GM18873 (cell line): ENCODE measurements around the gene SYT2.
"Not testable (repeated sequence)": the region's sequence is repeated elsewhere in the genome, so short reads cannot be mapped to it uniquely, and the experiment has no call there.

Source experiments
- ATAC-seq: cut with Tn5 transposase; IDR thresholded peaks from one replicate; pipeline ENCODE4 v1.9.1; 2021; ENCODE audit warnings: mild to moderate bottlenecking, moderate library complexity, moderate number of reproducible peaks; ENCODE audit not compliant: unreplicated experiment, low FRiP score

Gene SYT2

DNA sequence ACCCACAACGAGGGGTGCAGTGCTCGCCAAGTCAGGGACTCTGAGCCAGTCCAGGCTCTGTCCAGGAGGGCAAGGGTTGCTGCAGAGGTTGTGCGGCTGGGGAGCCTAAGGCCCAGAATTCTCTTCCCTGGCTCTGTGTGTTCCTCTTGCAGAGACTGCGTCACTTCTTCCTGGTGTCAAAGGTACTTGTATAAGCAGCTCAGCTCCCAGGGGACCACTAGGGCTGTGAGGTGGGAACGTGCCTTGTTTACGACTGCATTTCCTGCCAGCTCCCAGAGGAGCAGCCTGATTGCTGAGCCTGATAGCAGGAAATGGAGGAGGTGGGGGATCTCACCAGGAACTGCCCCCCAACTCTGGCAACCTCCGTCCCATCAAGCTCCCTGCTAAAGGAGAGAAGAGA is 83.2 kb downstream of the SYT2 start:
- ATAC-seq: not testable (repeated sequence)

DNA sequence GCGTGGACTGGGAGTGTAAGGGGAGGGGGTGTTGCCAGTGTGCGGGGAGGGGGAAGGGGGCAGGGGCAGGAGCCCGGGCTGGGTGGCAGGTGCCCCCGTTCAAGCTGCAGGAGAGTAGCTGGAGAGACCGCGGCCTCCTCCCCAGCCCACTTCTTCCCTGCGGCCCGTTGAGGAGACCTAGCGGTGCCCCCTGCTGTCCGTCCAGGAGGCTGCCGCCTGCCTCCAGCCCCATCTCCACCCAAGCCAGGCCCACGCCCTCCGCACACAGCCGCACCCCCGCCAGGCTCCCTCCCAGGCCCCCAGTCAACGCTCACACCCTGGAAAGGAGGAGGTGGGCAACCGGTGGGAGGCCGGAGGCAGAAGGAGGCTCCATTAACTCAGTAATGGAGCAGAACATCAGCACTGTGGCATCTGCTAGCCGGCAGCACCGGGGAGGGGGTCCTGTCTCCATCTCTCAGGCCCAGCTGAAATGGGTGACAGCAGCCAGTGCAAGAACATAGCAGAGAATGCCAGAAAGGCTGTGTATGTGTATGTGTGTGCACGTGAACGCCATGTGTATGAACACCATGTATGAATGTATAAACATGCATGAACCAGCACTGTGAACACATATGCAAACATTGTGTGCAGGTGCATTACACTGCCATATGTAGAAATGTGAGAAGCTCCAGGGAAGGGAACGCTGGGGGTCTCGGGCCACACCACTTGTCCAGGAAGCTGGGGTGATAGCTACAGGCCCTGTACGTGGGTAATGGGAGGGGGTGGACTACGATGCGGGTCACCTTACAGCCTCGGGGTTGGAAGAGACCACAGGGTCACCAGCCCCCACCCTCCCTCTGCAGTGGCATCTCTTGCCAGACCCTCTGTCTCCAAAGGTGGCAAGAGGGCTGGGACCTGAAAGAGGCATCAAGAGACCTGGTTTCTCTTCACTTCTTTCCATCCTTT is 84.6 kb downstream of the SYT2 start:
- no peak for ATAC-seq

- no peak for ATAC-seq
Observed at GRCh38 chr1:202624781-202625108, 85.5 kb downstream of the SYT2 start.

DNA sequence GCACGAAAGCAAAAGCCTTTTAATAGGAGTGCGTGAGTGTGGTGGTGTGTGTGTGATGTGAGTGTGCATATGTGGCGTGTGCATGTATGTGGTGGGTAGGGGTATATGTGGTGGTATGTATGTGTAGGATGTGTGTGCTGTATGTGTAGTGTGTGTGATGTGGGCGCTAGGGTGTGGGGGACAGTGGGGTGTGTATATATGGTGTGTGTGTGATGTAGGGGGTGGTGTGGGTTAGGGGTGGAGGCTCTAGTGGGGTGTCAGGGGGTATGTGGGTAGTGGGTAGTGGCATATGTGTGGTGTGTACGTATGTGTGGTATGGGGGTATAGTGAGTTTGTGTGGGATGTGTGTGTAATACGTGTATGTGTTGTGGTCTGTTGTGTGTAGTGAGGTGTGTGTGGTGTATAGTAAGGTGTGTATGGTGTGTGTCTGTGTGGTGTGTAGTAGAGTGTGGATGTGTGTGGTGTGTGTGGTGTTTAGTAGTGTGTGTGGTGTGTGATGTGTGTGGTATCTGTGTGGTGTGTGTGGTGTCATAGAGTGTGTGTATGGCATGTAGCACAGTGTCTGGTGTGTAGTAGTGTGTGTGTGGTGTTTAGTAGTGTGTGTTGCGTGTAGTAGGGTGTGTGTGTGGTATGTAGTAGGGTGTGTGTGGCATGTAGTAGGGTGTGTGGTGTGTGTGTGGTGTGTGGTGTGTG is 86.0 kb downstream of the SYT2 start:
- ATAC-seq: no peak

- ATAC-seq: not testable (repeated sequence)
Observed at GRCh38 chr1:202623476-202623875, 86.8 kb downstream of the SYT2 start.

DNA sequence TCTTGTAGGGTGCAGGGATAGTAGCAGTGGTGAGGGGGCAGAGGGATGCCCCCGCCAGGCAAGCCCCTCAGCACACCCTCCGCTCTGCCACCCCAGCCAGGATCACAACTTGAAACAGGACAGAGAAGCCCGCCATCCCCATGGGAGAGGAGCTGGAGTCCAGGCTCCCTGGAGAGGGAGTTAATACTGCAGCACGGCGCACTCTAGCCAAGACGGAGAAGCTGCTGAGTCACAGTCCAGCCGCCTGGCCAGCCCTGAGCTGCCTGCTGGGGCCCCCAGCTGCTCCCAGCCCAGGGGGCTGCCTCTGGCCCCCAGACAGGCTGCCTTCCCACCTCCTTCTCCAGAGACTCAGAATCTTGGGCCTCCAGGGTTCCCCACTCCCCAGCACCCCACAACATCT is 87.2 kb downstream of the SYT2 start:
- no peak for ATAC-seq

GRCh38 chr1:202622388-202622787 is 87.9 kb downstream of the SYT2 start:
- no peak for ATAC-seq

- ATAC-seq: no peak
Observed at GRCh38 chr1:202621446-202621845, 88.8 kb downstream of the SYT2 start.

DNA sequence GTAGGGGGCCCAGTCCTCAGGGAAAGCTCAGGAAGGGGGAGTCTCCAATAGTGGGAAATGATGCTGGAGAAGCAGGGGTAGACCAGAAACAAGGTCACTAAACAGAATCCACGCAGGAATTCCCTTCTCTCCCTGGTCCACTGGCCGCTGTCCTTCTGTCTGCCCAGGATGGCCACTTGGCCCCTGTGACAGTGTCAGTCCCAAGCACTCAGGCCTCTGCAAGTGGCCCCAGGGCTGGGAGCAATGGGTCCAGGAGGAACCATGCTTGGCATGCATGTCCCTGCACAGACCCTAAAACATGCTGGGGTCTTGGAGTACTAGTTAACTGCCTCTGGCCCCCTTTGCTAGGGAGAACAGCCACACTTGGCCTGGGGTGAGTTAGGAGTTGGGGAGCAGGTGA is 90.2 kb downstream of the SYT2 start:
- not testable (repeated sequence) for ATAC-seq

GRCh38 chr1:202619505-202619904 is 90.7 kb downstream of the SYT2 start:
- no peak for ATAC-seq

GRCh38 chr1:202619012-202619411 is 91.2 kb downstream of the SYT2 start:
- not testable (repeated sequence) for ATAC-seq

- ATAC-seq: peak; percentile 17
Observed at GRCh38 chr1:202616355-202616915, 93.8 kb downstream of the SYT2 start.

DNA sequence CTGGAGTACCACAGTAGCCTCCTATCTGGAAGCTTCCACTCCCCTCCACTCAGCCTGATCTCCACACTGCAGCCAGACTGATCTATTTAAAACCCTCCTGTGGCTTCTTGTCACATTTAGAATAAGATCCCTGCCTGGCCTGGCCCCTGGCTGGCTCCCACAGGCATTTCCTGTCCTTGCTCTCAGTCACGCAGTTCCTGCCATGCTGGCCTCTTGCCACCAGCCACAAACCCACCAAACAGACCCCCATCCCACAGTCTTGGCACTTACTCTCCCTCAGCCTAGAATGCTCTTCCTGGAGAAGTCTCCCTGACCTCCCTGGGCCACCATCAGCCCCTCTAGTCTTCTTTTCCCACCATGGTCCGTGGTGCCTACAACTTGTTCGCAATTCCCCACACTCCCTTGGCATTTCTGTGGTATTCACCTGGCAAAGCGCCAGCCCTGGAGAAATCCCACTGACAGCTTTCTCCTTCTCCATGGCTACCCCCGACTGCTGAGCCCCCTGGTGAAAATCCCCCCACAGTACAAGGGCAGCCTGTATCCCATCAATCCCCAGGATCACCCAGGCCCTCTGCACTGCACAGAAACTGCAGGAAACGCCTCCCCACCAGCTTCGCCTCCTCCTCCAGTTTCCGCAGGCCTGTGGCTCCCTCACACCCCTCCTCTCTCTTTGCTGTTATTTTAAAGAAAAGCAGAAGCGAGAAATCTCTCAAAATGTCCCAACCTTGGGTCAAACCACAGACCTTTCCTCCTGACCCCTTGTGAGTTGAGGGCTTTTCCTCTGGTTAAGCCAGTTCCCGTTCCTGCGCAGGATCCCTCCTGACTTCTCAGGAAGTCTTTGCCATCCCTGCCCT is 94.5 kb downstream of the SYT2 start:
- peak; percentile 77 for ATAC-seq

DNA sequence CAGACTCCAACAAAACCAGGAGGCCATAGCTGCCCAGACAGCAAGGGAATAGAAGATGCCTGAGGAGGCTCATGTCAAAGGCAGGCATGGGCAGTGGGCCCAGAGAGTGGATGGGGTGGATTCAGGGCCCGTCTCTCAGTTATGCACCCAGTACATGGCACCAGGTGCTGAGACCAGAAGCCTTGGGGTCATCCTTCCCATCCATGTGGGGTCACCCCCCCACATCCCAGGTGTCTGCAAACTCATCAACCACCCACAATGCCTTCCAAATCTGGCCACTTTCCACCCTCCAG is 95.1 kb downstream of the SYT2 start:
- ATAC-seq: not testable (repeated sequence)

DNA sequence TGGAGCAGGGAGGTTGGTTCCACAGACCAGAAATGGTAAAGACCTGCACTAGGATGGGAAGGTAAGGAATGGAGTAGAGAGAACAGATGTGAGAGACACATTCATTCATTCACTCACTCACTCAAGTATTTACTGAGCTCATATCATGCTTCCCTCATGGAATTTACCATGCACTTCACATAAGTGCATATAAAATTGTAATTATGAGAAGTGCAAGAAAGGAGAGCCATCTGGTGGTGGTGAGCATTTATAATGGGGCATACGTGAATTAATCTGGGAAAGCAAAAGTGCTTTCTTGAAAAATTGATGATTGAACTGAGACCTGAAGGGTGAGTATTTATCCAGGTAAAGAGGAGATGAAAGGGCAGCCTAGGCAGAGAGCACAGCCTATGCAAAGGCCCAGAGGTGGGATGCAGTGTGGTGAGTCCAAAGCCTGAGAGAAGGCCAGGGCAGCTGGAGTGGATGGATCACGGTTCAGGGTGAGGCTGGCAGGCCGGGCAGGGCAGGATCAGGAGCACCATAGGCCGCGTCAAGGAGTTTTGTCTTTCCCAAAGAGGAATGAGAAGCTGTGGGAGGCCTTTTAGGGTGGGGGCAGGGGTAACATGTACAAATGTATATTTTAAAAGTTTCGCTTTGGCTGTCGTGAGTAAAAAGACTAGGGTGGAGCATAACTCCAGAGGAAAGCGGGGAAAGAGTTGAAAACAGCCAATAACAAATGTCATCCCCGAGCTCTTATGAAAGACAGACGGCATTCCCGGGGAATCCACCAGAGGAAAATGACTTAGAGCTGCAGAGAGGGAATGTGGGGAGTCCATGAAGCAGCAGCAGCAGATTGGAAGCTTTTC is 95.7 kb downstream of the SYT2 start:
- not testable (repeated sequence) for ATAC-seq

DNA sequence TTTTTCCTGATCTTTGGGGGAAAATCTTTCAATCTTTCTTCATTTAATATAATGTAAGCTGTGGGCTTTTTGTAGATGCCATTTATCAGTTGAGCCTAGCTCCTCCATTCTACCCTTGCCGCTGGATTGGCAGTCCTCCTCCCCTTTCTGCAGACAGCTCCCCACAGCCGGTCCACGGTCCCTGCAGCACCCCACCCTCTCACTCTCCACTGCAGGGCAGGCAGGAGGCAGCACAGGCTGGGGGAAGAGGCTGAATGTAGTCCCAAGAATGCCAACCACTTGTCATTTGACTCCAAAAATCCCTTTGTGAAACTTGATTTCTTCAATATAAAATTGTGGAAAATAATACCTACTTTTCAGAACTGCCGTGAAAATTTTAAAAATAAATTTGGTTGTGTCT is 96.7 kb downstream of the SYT2 start:
- ATAC-seq: no peak

DNA sequence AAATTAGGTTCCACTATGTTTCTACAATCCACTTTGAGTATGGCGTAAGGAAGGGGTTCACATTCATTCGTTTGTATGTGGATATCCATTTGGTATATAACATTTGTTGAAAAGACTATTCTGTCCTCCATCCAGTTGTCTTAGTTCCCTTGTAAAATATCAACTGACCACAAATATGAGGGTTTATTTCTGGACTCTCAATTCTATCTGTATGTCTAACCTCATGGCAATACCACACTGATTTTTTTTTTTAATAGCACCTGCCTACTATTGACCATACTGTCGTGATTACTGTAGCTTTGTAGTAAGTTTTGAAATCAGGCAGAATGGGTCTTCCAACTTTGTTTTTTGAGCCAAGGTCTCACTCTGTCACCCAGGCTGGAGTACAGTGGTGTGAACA is 98.2 kb downstream of the SYT2 start:
- not testable (repeated sequence) for ATAC-seq

- no peak for ATAC-seq
Observed at GRCh38 chr1:202605515-202605914, 104.7 kb downstream of the SYT2 start.

DNA sequence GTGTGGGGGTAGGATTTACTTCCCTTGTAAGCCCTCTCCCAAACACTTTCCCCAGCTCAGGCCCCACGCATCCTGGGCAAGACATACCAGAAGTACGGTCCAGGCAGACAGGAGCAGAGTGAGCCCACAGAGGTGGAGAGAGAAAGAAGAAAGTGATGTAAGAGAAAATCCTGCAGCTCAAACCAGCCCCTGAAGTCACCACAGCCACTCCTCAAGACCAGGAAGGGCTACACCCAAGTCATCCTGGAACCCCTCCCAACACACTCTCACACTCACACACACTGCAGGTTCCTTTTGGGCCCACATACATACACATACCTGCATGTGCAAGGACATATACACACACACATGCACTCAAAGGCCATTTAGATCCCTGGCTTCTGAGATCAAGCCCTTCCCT is 106.8 kb downstream of the SYT2 start:
- no peak for ATAC-seq
